Activated T-helper 17 cell treated with anti-CD3 and anti-CD28 coated beads, Interleukin-2, amount 50 U/mL, for 72 hours (primary cell): ENCODE results near the gene EFCAB8. TPM values are rescaled to one million over a fixed set of nuclear protein-coding genes. Genes with fewer than 3 reads are reported as not detected.
"Not testable (repeated sequence)": the region's sequence is repeated elsewhere in the genome, so short reads cannot be mapped to it uniquely, and the experiment has no call there.

Source experiments
- ATAC-seq: fragments of 150-1000 bp; cut with Tn5 transposase; replicated peaks from 2 replicates; pipeline ENCODE4 v1.10.0; 2021; ENCODE audit warnings: mild to moderate bottlenecking, moderate library complexity
- H3K27ac Mint-ChIP-seq: one replicate; pipeline ENCODE4 v1.8.0; 2022; ENCODE audit warnings: mixed read lengths
- H3K27me3 Mint-ChIP-seq: one replicate; pipeline ENCODE4 v1.8.0; 2022; ENCODE audit warnings: mixed read lengths
- H3K36me3 Mint-ChIP-seq: one replicate; pipeline ENCODE4 v1.8.0; 2022; ENCODE audit warnings: low read depth, mild to moderate bottlenecking, mixed read lengths
- H3K4me1 Mint-ChIP-seq: one replicate; pipeline ENCODE4 v1.8.0; 2022; ENCODE audit warnings: mixed read lengths
- H3K4me3 Mint-ChIP-seq: one replicate; pipeline ENCODE4 v1.8.0; 2022; ENCODE audit warnings: mild to moderate bottlenecking, mixed read lengths
- H3K9me3 Mint-ChIP-seq: one replicate; pipeline ENCODE4 v1.8.0; 2022; ENCODE audit warnings: mixed read lengths
- total RNA-seq, 2 donors: library from RNA; stranded (reverse); gene quantifications; one replicate each; pipeline ENCODE4 v1.2.3, GENCODE V29; 2022

The EFCAB8 gene
- total RNA-seq, 2 donors from 2014 or later = 0.19 to 0.45 TPM

- no peaks in the 10 kb centered on the region for H3K9me3 Mint-ChIP-seq
- ATAC-seq = no peak
- H3K4me3 Mint-ChIP-seq = no peak overlapping the region
- H3K36me3 Mint-ChIP-seq = peaks cover 31% of the 10 kb centered on the region
- peaks cover 9% of the 10 kb centered on the region for H3K4me1 Mint-ChIP-seq
- H3K27me3 Mint-ChIP-seq = no peaks in the 10 kb centered on the region
- H3K27ac Mint-ChIP-seq = no peak overlapping the region
Measured at GRCh38 chr20:32861446-32861845, 2.7 kb downstream of the EFCAB8 start.

DNA sequence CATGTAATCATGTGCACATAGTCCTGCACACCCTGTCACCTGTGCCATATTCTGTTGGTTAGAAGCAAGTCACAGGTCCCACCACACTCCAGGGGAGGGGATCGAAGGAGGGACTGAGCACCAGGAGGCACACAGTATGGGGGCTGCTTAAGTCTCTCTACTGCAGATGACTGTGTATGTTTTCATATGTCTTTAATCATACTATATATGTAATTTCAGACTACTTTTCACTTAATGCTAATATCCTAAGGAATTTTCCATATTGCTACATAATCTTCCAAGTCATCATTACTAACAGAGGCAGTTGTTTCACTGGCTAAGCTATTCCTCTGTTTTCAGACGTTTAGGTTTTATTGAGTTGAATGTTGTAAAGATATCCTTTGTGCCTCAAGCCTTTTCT is 10.8 kb downstream of the EFCAB8 start:
- H3K4me3 Mint-ChIP-seq = no peak overlapping the region
- no peaks in the 10 kb centered on the region for H3K27me3 Mint-ChIP-seq
- ATAC-seq = no peak
- peaks cover 9% of the 10 kb centered on the region for H3K4me1 Mint-ChIP-seq
- H3K27ac Mint-ChIP-seq = no peak overlapping the region
- H3K9me3 Mint-ChIP-seq = no peaks in the 10 kb centered on the region
- no peaks in the 10 kb centered on the region for H3K36me3 Mint-ChIP-seq

DNA sequence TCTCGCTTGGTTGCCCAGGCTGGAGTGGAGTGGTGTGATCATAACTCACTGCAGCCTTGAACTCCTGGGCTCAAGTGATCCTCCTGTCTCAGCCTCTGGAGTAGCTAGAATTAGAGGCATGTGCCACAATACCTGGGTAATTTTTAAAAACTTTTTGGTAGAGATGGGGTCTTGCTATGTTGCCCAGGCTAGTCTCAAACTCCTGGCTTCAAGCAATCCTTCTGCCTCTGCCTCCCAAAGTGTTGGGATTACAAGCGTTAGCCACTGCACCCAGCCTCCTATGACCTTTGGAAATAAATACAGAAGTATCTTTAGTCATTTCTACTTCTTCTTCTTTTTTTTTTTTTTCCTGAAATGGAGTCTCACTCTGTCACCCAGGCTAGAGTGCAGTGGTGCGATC is 11.8 kb downstream of the EFCAB8 start:
- not testable (repeated sequence) for H3K4me3 Mint-ChIP-seq, ATAC-seq, H3K36me3 Mint-ChIP-seq, H3K4me1 Mint-ChIP-seq, H3K27me3 Mint-ChIP-seq, H3K9me3 Mint-ChIP-seq, H3K27ac Mint-ChIP-seq

DNA sequence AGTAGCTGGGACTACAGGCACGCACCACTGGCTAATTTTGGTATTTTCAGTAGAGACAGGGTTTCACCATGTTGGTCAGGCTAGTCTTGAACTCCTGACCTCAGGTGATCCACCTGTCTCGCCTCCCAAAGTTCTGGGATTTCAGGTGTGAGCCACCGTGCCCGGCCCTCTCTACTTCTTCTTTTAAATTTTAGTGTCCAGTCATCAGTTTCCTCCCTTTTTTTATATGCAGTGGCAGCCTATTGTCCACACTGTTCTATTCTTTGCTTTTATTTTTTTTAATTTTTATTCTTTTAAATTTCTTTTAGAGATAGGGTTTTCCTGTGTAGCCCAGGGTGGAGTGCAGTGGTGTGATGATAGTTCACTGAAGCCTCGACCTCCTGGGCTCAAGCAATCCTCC is 12.3 kb downstream of the EFCAB8 start:
- no peak for ATAC-seq
- H3K27ac Mint-ChIP-seq = no peak overlapping the region
- H3K27me3 Mint-ChIP-seq = no peaks in the 10 kb centered on the region
- H3K9me3 Mint-ChIP-seq = no peaks in the 10 kb centered on the region
- H3K4me3 Mint-ChIP-seq = no peak overlapping the region
- peaks cover 4% of the 10 kb centered on the region for H3K4me1 Mint-ChIP-seq
- no peaks in the 10 kb centered on the region for H3K36me3 Mint-ChIP-seq

DNA sequence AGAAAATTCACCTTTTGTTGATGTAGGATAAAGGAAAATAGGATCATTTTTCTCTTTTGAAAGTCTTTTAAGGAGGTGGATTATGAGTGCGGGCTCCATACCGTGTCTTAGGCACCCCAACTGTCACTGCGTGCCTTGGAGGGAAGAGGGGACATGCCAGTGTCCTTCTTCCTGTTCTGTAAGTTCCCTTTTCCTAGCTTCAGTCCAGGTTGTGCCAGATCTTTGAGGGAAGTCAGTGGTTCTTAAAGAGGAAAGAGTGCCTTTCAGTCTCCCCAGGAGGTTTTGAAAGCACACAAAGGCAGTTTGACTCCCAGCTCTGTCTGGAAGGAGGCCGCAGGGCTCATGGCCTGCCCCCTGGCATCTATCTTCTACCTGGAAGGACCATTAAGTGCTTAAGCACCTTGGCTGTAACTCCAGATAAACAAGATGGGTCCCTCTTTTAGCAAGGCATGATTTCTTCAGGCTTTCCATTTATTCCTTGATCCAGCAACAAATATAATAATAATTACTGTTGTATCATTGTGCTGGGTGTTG is 13.0 kb downstream of the EFCAB8 start:
- H3K4me3 Mint-ChIP-seq = no peak overlapping the region
- H3K27ac Mint-ChIP-seq = no peak overlapping the region
- peaks cover 4% of the 10 kb centered on the region for H3K4me1 Mint-ChIP-seq
- no peaks in the 10 kb centered on the region for H3K27me3 Mint-ChIP-seq
- H3K36me3 Mint-ChIP-seq = no peaks in the 10 kb centered on the region
- ATAC-seq = no peak
- no peaks in the 10 kb centered on the region for H3K9me3 Mint-ChIP-seq

- no peak for ATAC-seq
- H3K27ac Mint-ChIP-seq = no peak overlapping the region
- no peaks in the 10 kb centered on the region for H3K27me3 Mint-ChIP-seq
- H3K4me1 Mint-ChIP-seq = no peaks in the 10 kb centered on the region
- H3K36me3 Mint-ChIP-seq = no peaks in the 10 kb centered on the region
- H3K4me3 Mint-ChIP-seq = no peak overlapping the region
- H3K9me3 Mint-ChIP-seq = no peaks in the 10 kb centered on the region
Measured at GRCh38 chr20:32872266-32872665, 13.5 kb downstream of the EFCAB8 start.

GRCh38 chr20:32875673-32876072 is 16.9 kb downstream of the EFCAB8 start:
- Mint-ChIP-seq H3K9me3 (no peaks in the 10 kb centered on the region), H3K27ac (no peak overlapping the region), H3K27me3 (no peaks in the 10 kb centered on the region), H3K4me3 (no peak overlapping the region), H3K4me1 (no peaks in the 10 kb centered on the region), H3K36me3 (no peaks in the 10 kb centered on the region)
- ATAC-seq = no peak

GRCh38 chr20:32877507-32877906 is 18.8 kb downstream of the EFCAB8 start:
- Mint-ChIP-seq H3K27ac (no peak overlapping the region), H3K36me3 (no peaks in the 10 kb centered on the region), H3K4me1 (no peaks in the 10 kb centered on the region), H3K27me3 (no peaks in the 10 kb centered on the region), H3K4me3 (no peak overlapping the region), H3K9me3 (no peaks in the 10 kb centered on the region)
- ATAC-seq = no peak

GRCh38 chr20:32878820-32879219 is 20.1 kb downstream of the EFCAB8 start:
- H3K27me3 Mint-ChIP-seq = no peaks in the 10 kb centered on the region
- ATAC-seq = no peak
- no peak overlapping the region for H3K4me3 Mint-ChIP-seq
- H3K9me3 Mint-ChIP-seq = no peaks in the 10 kb centered on the region
- no peaks in the 10 kb centered on the region for H3K36me3 Mint-ChIP-seq
- H3K4me1 Mint-ChIP-seq = no peaks in the 10 kb centered on the region
- no peak overlapping the region for H3K27ac Mint-ChIP-seq

DNA sequence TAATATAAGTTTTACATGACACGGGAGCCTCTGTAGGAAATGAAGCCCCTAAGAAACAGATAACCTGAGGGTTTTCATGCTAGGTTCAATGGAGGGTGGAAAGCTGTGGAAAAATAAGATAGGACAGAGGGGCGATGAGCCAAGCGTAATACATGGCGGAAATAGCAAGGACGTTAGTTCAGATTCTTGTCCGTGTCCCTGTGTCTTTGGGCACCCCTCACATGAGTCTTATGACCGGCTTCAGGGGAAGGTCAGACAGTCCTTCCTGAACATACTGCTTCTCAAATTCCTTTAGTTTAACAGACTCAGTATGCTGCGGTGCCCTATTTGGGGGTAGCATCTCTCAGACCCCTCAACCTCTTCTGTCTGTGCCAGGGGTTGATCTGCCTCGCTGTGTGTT is 20.8 kb downstream of the EFCAB8 start:
- H3K9me3 Mint-ChIP-seq = no peaks in the 10 kb centered on the region
- no peaks in the 10 kb centered on the region for H3K36me3 Mint-ChIP-seq
- no peaks in the 10 kb centered on the region for H3K4me1 Mint-ChIP-seq
- no peaks in the 10 kb centered on the region for H3K27me3 Mint-ChIP-seq
- H3K27ac Mint-ChIP-seq = no peak overlapping the region
- no peak for ATAC-seq
- H3K4me3 Mint-ChIP-seq = no peak overlapping the region

DNA sequence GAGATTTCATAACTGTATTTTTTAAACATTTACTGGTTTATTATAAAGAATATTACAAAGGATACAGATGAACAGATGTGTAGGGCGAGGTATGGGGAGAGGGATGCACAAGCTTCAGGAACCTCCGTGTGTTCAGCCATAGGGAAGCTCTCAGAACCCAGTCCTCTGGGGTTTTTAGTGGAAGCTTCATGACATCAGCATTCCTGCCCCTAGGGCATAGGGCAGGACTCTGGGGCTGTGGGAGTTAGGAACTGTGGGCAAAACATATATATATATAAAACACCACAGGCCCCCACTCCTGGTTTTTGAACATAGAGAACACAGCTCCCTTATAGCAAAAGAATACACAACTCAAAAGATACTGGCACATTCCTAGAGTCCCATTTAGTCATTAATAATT is 21.9 kb downstream of the EFCAB8 start:
- H3K27ac Mint-ChIP-seq = no peak overlapping the region
- no peaks in the 10 kb centered on the region for H3K27me3 Mint-ChIP-seq
- no peak overlapping the region for H3K4me3 Mint-ChIP-seq
- no peaks in the 10 kb centered on the region for H3K9me3 Mint-ChIP-seq
- no peaks in the 10 kb centered on the region for H3K4me1 Mint-ChIP-seq
- ATAC-seq = no peak
- H3K36me3 Mint-ChIP-seq = no peaks in the 10 kb centered on the region

DNA sequence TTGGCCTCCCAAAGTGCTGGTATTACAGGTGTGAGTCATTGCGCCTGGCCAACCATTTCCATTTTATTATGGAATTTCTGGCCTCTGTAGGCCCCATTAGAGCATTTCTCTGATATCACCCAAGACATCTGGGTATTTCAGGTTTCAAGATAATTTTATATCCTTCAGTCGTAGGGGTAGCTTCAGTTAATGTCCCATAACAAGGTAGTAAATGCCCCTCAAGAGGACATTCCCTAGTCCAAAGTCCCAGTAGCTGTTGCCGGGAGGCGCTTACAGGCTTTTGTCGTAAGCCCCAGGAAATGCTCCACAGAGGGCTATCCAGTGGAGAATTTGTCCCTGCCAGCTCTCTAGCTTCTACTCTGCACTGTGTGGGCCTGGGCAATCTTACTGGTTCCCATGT is 24.4 kb downstream of the EFCAB8 start:
- H3K27me3 Mint-ChIP-seq = no peaks in the 10 kb centered on the region
- no peak for ATAC-seq
- no peaks in the 10 kb centered on the region for H3K36me3 Mint-ChIP-seq

GRCh38 chr20:32885185-32885584 is 26.5 kb downstream of the EFCAB8 start:
- no peaks in the 10 kb centered on the region for H3K27me3 Mint-ChIP-seq
- no peak for ATAC-seq
- no peaks in the 10 kb centered on the region for H3K9me3 Mint-ChIP-seq
- no peaks in the 10 kb centered on the region for H3K4me1 Mint-ChIP-seq
- H3K27ac Mint-ChIP-seq = no peak overlapping the region
- H3K36me3 Mint-ChIP-seq = no peaks in the 10 kb centered on the region
- H3K4me3 Mint-ChIP-seq = no peak overlapping the region

More for the DNA sequence above, 24.4 kb downstream of the EFCAB8 start:
- H3K27ac Mint-ChIP-seq = no peak overlapping the region
- H3K9me3 Mint-ChIP-seq = no peaks in the 10 kb centered on the region
- H3K4me1 Mint-ChIP-seq = no peaks in the 10 kb centered on the region
- H3K4me3 Mint-ChIP-seq = no peak overlapping the region

- Mint-ChIP-seq H3K4me1 (no peaks in the 10 kb centered on the region), H3K4me3 (no peak overlapping the region), H3K27ac (no peak overlapping the region), H3K9me3 (no peaks in the 10 kb centered on the region), H3K27me3 (no peaks in the 10 kb centered on the region), H3K36me3 (no peaks in the 10 kb centered on the region)
- no peak for ATAC-seq
Measured at GRCh38 chr20:32885952-32886351, 27.2 kb downstream of the EFCAB8 start.

DNA sequence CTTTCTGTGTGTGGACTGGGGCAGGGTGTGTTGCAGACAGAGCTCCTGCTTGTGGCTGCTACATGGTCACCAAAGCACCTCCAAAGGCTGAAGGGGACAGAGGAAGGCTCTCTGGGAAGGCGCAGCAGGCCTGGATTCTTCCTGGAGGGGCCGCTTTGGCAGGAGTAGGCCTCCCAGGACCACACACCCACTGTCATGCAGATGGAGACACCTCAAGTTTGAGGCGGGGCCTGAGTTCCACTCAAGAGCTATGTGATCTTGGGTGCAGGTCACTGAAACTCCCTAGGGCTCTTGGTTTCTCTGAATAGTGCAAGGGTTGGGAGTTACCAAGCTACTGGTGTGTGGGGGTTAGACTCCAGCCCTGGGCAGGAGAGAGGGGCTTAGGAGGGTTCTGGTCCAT is 27.9 kb downstream of the EFCAB8 start:
- H3K27me3 Mint-ChIP-seq = no peaks in the 10 kb centered on the region
- H3K36me3 Mint-ChIP-seq = no peaks in the 10 kb centered on the region
- ATAC-seq = no peak
- H3K4me1 Mint-ChIP-seq = no peaks in the 10 kb centered on the region
- H3K4me3 Mint-ChIP-seq = no peak overlapping the region
- H3K27ac Mint-ChIP-seq = no peak overlapping the region
- no peaks in the 10 kb centered on the region for H3K9me3 Mint-ChIP-seq

- Mint-ChIP-seq H3K4me1 (no peaks in the 10 kb centered on the region), H3K36me3 (no peaks in the 10 kb centered on the region), H3K4me3 (no peak overlapping the region), H3K27me3 (no peaks in the 10 kb centered on the region), H3K27ac (no peak overlapping the region), H3K9me3 (no peaks in the 10 kb centered on the region)
- ATAC-seq = no peak
Measured at GRCh38 chr20:32887492-32887891, 28.8 kb downstream of the EFCAB8 start.
